ENCODE results near the gene MEF2C.

GRCh38 chr5:88782571-88782970 is 100.4 kb downstream of the MEF2C start:
- no peak for TF ChIP-seq CTCF (IDR thresholded peaks at IDR 0.05)
- no peak for TF ChIP-seq POLR2AphosphoS5 (IDR thresholded peaks at IDR 0.05)
- no peak for TF ChIP-seq POLR2A (IDR thresholded peaks at IDR 0.05)
